GM18861 (cell line): ENCODE data around the gene EIF5A.

Experiments used
- ATAC-seq: cut with Tn5 transposase; IDR thresholded peaks from one replicate; pipeline ENCODE4 v1.9.1; 2021; ENCODE audit not compliant: unreplicated experiment

Gene EIF5A

DNA sequence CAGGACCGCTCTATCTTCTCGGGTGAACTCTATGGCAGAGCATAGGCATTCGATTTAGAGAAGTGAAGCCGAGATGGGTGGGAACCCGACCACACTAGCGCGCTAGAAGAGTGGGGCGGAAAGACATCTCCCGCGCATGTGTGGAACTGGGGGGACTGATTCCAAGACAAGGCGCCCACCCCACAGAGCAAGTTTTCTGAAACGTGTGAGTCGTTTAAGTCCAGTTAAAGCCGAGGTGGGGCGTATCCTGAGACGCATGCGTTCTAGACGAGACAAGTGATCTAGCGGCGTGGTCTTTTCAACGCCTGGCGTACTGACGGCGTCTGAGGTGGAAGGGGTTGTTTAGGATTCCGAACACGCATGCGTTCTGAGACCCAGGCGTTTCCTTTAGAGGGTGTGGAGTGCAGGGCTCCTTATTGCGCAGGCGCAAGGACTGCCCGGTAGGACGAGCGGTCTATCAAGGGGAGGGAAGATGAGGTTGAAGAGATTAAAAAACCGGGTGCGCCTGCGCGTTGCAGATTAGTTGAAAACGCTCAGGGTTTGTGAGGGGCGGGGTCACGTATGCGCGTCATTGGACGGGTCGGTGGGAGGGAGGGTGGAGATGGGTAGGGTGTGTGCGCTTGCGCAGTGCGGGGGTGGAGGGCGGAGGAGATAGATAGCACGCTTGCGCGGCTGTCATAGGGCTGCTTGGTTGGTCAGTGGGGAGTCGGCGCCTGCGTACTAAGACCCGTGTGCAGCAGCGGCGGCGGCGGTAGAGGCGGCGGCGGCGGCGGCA lies at the start of gene EIF5A:
Gene EIF5A (plus strand): TSS at position 718 of the 775 bp plus-strand sequence. CDS start 2,008 bp downstream, outside the sequence.
- peak; percentile 57 for ATAC-seq

DNA sequence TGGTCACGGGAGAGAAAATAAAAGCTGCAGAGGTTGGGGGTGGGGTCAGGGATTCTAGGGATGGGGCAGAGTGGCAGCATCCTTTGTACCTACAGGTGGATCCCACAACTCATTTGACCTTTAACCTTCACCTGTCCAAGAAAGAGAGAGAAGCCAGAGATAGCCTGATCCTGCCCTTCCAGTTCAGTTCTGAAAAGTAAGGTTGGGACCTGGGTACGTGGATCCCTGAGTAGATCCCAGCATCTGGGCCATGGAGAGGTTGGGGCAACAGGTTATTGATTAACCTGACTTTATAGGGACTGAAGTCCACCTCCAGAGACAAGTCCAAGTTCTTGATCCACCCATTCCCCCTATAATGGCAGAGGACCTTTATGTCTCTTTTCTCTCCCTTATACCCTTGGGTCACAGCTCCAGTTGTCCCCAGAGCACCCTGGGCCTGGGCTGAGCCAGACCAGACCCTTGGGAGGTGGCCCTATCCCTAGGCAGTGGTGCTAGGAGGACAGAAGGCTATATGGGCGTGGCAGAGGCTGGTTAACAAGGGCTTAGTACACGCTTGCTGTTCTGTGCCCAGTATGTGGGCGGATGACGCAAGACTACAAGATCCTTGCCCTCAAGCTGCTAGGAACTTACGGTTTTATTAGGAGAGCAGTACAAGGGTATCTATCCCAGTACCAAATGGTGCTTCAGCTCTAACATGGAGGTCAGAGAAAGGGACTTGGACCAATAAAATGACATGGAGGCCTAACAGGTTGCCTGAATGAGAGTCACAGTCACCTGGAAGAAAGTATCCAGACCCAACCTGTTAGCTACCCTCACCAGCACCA lies 48.5 kb upstream of the EIF5A start:
- no peak for ATAC-seq

DNA sequence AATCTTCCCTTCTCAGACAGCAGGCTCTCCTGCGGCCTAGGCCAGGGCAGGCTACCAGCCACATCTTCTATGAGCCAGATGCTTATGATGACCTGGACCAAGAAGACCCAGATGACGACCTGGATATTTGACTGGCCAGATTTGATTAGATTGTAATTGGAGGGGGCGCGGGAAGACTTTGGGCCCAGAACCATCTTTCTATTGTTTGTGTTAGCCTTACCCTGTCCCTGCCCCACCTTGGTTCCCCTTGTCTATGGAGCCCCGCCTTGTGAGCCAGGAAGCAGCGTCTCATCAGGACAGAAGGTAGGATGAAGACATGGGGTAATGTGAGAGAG lies 47.9 kb upstream of the EIF5A start:
- ATAC-seq: no peak

DNA sequence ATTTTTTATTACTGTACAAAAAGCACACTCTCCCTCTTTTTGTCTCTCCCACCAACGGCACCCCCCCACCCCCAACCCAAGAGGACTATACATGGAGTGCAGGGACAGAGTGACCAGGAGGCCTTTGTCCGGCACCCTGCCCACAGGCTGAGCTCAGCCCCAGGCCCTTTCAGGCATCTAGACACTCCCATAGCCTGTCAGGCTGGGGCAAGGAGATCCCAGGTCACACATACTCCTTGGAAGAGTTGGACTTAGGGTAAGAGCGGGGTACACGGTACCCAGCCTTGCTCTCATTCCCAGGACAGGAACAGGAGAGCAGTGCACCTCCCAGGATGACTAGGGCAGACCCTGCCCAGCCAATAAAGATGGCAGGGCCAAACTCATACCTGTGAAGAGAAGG lies 47.3 kb upstream of the EIF5A start:
- ATAC-seq: no peak

DNA sequence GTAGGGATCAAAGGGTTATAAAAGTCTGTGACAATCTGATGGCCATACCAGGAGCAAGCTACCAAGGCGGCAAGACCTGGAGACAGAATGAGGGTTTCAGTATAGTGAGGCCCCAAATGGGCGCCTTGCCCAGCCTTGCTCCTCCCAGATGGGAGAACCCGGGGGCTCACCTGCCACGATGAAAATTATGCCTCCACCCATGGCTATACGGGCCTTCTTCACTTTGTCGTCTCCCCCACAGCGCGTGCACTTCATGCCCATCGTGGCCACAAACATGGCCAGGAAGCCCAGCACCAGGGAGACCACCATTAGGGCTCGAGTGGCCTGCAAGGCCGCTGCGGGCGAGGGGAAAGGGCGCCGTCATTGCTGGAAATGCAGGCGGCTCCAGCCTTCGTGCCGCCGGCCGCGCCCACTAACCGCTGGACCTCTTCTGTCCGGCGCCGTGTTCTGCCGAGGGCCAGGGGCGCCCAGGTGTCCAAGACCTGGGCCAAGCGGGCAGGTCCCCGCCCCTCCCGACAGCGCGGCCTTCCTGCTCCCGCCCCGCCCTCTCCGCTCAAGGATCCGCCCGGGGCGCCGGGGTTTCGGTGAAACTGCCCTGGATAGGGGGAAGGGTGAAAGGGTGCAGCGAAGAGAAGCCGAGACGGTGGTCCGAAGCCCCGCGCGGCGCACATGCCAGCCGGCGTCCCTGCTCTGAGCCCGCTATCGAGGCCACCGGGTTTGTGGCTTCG lies 46.6 kb upstream of the EIF5A start:
- no peak for ATAC-seq

DNA sequence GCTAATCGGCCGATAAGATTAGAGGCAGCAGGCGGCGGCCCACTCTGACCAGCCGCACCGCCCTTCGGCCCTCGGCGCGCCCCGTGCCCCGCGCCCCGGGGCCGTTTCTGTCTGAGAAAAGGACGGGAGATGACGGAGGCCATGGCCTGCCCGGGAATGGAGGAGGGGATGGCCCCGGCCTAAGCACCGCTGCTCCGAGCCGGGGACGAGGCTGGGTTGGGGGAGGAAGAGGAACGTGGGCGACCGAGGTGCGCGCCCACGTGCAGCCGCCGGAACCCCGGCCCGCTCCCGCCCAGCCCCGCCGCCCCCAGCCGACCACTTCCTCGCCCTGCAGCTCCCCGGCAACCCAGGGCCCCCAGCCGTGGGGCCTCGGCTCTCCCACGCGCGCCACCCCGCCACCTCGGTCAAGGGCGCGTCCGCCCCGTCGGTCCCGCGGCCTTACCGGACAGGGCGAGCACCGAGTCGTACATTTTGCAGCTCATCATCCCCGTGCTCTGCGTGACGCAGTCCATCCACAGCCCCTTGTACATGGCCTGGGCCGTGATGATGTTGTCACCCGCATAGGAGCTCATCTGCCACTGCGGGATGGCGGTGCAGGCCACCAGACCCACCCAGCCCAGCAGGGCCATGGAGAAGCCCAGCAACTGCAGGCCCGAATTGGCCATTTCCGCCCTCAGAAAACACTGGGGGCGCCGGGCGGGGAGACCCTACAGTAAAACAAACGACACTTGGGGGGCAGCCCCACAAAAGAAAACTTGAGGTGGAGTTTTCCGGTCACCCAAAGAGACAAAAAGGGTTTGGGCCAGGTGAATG lies 45.8 kb upstream of the EIF5A start:
- ATAC-seq: no peak

DNA sequence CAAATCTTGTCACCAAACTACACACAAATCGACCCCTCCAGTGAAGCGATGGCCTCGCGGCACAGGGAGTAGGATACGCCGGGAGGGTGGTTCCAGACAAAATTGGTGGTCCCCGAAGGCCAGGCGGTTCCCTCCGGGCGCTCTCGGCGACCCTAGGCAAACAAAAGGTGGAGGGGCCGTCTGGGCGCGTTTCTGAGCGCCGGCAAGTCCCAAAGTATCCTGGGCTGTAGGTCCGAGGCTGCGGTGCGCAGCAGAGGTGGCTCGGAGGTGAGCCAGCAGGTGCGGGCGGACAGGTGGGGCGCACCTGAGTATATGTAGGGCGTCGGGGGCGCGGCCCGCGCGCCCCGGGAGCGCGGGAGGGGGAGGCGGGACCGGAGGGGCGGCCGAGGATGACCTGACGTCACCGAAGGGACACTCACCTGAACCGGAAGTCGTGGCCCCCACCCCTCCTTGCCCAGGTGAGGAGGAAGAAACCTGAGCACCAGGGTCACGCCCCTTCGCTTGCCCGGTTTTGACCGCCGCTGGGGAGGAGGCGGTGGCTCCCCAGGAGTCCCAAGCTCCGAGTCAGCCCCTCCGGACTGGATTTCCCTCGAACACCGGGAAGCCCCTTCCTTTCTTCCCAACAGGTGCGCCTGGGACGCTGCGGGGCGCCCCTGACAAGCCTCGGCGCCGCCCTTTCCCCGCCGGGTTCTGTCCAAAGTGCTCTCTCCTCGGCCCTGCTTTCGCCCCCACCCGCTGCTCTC lies 45.1 kb upstream of the EIF5A start, which contains the start of gene CLDN7:
Gene CLDN7 (minus strand): TSS at position 287 of the 743 bp plus-strand sequence. CDS start 435 bp downstream, outside the sequence.
- no peak for ATAC-seq

DNA sequence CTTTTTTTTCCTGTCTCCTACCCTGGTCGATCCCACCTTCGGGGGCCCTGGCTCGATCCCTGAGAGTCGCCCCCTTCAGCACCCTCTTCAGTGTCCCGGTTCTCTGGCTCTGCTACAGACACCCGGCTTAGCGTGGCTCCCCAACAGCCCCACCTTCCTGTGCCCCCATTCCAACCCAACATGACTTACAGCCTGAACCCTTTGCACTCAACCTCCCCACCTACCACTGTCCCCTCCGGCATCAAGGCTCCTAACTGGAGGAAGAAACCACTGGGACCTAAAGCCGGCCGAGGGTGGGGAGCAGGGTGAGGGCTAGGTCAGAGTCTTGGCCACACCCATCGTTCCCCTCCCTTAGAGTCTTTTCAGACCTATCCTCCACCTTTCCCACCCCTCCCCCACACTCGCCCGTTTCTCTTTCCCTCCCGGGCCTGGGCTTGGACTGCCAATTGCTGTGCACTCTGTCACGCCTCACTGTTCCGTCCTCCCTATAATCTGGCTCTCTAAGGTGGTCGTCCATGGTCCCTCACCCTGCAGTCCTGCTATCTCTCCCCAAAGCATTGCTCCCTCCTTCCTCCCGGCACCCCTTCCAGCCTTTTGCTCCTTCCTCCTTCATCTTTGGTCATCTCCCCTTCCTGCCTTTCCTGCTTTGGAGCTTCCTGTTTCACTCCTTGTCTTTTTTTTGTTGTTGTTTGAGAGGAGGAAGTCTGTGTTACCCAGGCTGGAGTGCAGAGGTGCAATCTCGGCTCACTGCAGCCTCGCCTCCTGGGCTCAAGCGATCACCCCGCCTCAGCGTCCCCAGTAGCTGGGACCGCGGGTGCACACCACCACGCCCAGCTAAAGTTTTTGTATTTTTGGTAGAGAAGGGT lies 44.3 kb upstream of the EIF5A start:
- ATAC-seq: no peak

DNA sequence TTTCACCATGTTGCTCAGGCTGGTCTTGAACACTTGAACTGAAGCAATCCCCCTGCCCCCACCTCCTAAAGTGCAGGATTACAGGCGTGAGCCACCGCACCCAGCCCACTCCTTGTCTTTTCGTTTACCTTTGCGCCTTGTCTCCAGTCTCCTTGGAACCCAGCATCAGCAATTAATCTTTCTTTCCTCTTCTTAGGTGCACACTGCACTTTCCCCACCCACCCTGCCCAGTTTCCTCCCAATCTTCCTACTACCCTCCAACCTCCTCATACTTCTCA lies 43.7 kb upstream of the EIF5A start:
- ATAC-seq: no peak

DNA sequence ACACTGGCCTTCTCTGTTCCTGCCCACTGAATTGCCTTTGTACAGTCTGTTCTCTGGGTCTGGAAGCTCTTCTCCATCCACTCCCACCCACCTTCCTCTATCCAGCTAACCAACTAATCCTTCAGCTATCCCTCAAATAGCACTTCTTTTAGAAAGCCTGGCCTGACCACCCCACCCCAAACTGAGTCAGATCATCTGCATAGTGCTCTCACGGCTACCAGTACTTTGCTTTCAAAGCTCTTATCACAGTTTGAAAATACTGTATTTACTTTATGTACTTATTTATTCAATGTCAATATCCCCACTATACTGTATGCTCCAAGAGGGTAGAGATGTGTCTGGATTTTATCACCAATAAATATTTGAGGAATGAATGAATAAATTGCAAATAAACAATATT lies 40.6 kb upstream of the EIF5A start:
- ATAC-seq: no peak

DNA sequence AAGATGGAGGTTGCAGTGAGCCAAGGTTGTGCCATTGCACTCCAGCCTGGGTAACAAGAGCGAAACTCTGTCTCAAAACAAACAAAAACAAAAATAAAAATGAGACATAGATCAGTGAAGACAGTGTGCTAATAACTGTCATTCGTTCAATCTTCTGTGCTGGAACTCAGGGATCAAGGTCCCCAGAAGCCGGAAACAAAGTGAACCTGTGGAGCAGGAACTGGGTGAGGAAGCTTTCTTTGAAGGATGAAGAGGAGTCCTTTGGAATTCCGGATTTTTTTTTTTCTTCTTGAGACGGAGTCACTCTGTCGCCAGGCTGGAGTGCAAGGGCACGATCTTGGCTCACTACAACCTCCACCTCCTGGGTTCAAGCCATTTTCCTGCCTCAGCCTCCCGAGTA lies 28.0 kb upstream of the EIF5A start:
- ATAC-seq: no peak

DNA sequence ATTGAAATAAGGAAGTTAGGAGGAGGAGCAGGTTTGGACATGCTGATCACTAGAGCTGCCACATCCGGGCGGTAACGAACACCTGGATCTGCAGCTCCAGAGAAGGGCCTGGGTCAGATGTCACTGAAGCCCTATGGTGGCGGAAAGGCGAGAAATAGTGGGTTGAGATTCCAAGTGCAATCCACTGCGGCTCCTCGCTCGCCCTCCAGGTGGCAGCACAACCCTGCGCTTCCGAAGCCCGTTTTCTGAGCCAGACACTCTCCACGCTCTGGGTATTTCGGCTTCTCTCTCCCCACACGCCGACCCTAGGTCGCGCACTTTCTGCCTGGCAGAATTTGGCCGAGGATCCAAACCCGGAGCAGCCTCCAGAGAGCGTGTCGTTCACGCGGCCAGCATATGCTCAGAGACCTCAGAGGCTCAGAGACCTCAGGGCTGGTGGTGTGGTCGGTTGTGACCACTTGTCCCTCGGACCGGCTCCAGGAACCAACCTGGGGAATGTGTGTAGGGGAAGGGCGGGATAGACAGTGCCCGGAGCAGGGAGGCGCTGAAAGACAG lies 26.8 kb upstream of the EIF5A start:
- ATAC-seq: peak; percentile 64

DNA sequence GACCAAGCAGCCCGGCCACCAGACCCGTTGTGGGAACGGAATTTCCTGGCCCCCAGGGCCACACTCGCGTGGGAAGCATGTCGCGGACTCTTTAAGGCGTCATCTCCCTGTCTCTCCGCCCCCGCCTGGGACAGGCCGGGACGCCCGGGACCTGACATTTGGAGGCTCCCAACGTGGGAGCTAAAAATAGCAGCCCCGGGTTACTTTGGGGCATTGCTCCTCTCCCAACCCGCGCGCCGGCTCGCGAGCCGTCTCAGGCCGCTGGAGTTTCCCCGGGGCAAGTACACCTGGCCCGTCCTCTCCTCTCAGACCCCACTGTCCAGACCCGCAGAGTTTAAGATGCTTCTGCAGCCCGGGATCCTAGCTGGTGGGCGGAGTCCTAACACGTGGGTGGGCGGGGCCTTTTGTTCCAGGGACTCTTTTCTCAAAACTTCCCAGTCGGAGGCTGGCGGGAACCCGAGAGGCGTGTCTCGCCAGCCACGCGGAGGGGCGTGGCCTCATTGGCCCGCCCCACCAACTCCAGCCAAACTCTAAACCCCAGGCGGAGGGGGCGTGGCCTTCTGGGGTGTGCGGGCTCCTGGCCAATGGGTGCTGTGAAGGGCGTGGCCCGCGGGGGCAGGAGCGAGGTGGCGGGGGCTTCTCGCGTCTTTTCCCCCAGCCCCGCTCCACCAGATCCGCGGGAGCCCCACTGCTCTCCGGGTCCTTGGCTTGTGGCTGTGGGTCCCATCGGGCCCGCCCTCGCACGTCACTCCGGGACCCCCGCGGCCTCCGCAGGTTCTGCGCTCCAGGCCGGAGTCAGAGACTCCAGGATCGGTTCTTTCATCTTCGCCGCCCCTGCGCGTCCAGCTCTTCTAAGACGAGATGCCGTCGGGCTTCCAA lies 26.1 kb upstream of the EIF5A start, which contains the start of gene SLC2A4:
Gene SLC2A4 (plus strand): TSS at position 645 of the 879 bp plus-strand sequence. CDS start 217 bp downstream, at position 862.
- ATAC-seq: peak; percentile 4

DNA sequence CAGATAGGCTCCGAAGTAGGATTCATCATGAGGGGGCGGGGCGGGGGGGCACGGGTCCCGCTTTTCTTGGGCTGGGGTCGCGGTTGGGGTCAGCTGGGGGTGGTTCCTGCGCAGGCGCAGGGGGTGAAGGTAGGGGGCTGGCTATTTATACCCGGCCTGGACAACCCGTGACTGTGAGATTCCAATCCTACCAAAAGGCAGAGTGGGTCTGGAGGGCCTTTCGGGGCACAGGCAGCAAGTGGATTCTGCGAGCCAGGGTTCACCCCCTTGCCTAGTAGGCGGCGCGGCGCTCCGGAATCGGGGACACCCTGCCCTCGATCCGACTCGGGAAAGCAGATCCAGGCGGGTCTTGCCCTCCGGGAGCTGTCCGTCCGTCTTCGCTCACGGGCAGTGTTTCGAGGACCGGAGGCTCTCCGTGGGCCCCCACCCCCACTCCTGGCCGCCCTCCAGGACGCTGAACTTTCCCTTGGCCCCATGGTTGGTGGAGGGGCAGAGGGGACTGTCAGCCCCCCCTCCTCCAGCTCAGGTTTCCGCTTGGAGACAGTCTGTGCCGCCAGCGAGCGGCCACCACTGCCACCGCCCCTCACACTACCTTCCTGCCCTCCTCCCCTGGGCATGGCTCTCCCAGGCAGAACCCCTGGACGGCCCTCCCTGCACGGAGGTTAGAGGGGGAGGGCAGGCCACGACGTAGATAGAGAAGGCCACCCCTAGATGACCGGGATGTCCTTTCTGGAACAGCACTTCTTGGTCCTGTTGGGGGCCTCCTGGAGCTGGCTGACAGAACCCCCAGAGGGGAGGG lies 25.3 kb upstream of the EIF5A start:
- no peak for ATAC-seq

DNA sequence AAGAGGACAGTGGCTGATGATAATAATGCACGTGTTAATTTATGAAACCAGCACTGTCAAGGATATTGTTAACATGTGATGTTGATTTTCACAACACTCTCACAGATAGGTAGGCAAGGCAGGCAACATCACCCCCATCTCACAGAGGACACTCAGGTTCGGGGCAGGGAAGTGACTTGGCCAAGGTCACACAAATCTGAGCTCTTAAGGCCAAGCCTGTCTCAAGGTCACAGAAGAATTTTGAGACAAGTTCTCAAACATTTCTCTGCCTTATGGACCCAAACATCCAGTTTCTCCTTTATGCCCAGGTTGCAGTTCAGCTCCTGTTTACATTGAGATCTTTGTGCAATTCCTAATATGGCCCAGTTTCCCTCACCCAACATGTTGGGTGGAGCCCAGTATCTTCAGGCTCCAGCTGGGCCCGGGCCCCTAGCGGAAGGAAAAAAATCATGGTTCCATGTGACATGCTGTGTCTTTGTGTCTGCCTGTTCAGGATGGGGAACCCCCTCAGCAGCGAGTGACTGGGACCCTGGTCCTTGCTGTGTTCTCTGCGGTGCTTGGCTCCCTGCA lies 24.6 kb upstream of the EIF5A start:
- no peak for ATAC-seq

DNA sequence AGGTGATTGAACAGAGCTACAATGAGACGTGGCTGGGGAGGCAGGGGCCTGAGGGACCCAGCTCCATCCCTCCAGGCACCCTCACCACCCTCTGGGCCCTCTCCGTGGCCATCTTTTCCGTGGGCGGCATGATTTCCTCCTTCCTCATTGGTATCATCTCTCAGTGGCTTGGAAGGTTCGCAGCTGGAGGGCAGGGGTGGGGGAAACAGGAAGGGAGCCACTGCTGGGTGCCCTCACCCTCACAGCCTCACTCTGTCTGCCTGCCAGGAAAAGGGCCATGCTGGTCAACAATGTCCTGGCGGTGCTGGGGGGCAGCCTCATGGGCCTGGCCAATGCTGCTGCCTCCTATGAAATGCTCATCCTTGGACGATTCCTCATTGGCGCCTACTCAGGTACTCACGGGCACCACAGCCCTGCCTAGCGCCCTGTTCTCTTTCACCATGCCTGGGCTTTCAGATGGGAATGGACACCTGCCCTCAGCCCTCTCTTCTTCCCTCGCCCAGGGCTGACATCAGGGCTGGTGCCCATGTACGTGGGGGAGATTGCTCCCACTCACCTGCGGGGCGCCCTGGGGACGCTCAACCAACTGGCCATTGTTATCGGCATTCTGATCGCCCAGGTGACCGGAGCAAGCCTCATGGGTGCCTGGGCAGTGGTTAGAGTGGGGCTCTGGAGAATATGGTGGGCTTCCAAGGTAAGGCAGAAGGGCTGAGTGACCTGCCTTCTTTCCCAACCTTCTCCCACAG lies 23.8 kb upstream of the EIF5A start:
- no peak for ATAC-seq
